GM21717 (cell line): ENCODE data around the gene PARD6G.
"Not testable (repeated sequence)": the region's sequence is repeated elsewhere in the genome, so short reads cannot be mapped to it uniquely, and the experiment has no call there.

Experiments used
- ATAC-seq: cut with Tn5 transposase; IDR thresholded peaks from one replicate; pipeline ENCODE4 v1.9.1; 2021; ENCODE audit warnings: mild to moderate bottlenecking, moderate library complexity; ENCODE audit not compliant: unreplicated experiment

The PARD6G gene

GRCh38 chr18:80241919-80242777 is 5.2 kb downstream of the PARD6G start:
- no peak for ATAC-seq

GRCh38 chr18:80239830-80240229 is 7.5 kb downstream of the PARD6G start:
- ATAC-seq, result no peak

- no peak for ATAC-seq
These were observed 8.6 kb downstream of the PARD6G start for GRCh38 chr18:80238651-80239260.

DNA sequence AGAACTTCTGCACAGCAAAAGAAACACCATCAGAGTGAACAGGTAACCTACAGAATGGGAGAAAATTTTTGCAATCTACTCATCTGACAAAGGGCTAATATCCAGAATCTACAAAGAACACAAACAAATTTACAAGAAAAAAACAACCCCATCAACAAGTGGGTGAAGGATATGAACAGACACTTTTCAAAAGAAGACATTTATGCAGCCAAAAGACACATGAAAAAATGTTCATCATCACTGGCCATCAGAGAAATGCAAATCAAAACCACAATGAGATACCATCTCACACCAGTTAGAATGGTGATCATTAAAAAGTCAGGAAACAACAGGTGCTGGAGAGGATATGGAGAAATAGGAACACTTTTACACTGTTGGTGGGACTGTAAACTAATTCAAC is 9.8 kb downstream of the PARD6G start:
- ATAC-seq, result not testable (repeated sequence)

DNA sequence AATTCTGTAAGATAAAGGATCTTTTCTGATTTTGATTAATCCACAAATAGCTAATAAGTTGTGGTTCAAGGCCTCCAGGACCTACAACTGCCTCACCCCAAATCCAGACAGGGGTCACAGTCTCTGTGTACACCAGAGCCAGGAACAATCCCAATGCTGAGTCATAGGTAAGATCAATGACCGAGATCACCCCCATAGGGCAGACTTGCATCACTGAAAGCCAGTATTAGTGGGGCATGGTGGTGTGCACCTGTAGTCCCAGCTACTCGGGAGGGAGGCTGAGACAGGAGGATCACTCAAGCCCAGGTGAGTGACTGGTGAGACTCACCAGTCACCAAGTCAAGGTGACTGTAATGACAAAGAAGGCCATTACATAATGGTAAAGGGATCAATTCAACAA is 12.9 kb downstream of the PARD6G start:
- no peak for ATAC-seq

- ATAC-seq, result no peak
These were observed 13.4 kb downstream of the PARD6G start for GRCh38 chr18:80233899-80234298.

DNA sequence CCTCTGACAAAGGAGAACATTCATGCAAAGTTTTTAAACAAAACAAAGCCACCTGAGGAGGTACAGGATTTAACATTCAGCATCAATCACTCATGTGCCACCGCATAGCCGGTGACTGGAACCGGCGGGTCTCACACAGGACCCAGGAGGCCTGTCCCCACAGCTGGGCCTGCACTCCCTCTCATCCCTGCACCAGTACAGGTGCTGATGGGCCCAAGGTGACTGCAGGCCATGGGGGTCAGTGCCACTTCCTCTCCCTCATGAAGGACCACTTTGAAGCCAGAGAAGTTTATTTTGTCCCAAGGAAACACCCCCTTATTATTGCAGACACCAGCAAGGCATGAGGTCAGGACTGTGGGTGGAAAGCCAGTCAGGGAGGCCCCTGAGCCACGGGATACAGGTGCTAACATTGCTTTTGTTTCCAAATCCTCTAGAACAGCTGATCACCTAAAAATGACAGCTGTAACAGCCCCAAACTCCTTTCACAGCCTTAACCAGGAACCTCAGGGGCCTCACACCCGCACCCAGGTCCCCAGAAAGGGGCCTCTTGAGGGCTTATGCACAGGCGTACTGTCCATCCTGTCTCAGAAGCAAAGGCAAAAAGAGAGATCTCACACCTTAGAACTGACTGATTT is 14.0 kb downstream of the PARD6G start:
- ATAC-seq, result no peak

GRCh38 chr18:80232710-80233109 is 14.6 kb downstream of the PARD6G start:
- ATAC-seq, result no peak

- ATAC-seq, result no peak
These were observed 15.3 kb downstream of the PARD6G start for GRCh38 chr18:80232030-80232429.

DNA sequence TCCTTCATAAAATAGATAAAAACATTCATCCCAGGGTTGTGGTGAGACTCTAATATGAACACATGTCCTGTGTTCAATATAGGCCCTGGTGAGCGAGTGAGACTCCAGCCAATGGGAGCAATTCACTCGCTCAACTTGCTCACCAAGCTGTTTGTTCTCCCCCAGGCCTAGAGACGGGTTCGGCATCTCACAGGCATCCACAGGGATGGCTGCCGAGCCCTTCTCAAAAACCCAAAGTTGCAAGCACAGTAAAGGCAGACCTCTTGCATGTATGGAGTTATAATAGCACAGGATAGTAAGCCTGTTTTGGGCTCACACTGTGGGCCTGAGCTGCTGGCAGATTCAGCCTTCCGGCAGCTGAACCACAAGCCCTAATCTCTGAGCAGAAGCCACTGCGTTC is 15.7 kb downstream of the PARD6G start:
- ATAC-seq, result no peak

- ATAC-seq, result no peak
These were observed 16.2 kb downstream of the PARD6G start for GRCh38 chr18:80231151-80231550.

DNA sequence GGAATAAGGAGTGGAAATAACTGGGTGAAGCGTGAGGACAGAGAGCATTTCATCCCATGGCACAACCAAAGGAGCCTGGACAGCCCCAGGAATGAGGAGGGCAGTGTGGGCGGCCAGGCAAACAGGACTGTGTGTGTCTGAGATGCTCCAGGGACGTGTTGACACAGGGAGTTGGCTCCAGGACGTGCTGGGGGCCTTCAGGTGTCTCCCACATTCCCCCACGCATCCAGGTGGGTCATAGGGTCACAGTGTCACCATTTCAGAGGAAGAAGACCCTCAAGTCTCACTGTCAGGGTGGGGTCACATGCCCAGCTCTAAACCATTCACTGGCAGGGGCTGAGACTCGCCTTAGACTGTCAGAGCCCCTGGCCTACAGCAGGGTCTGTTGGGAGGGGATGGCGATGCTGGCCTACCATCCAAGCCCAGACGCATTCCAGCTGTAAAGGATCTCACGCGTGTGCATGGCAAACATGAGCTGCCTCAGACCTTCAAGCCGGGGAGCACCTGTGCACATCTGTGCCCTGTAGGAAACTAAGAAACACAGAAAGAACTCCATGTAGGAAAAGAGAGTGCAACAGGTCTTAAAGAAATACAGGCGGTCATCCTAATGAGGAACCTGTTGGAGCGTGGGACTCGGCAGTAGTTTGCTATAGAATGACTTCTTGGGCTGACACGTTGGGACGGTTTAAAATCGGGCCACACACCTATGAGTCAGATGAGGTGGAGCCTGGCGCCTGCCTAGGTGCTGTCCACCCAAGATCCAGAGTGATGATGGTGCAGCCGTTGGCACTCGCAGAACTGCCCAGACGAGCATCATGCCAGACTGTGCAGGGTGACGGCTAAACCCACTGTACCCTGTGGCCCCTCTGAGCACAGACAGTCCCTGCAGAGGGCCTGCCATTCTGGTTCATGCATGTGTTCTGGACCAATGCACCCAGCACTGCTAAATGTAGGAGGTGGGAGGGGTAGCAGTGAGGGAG is 17.3 kb downstream of the PARD6G start:
- ATAC-seq, result no peak

GRCh38 chr18:80229363-80229762 is 18.0 kb downstream of the PARD6G start:
- ATAC-seq, result no peak

DNA sequence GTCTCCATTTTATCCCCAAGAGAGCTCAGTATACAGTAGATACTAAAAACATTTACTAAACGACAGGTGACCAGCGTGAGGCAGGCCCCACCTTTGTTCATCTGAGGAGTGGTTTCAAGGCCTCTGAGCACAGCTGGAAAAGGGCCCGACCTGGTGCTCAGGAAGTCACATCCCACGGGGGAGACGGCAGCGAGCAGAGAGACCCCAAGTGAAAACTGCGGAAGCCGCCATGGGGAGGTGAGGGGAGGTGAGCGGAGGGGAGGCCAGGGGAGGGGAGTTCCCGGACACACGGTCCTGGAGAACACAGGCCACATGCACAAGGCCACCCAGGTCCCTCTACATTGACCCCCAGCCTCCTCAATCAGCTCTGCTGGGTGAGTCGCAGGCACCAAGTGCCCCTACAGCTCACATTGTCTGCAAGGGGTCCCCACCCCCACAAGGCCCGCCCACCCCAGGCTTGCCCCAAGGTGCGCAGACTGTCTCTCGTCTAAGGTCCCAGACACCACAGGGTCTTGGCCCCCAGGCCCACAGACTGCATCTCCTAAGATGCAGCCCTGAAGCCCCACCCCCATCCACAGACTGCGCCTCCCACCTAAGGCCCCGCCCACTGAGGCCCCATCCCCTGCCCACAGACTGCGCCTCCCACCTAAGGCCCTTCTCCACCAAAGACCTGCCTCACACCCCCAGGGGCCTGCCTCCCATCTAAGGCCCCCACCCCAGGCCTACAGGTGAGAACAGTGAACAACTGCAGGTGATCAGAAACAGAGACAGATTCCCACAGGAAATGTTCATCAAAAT is 19.1 kb downstream of the PARD6G start:
- ATAC-seq, result no peak

DNA sequence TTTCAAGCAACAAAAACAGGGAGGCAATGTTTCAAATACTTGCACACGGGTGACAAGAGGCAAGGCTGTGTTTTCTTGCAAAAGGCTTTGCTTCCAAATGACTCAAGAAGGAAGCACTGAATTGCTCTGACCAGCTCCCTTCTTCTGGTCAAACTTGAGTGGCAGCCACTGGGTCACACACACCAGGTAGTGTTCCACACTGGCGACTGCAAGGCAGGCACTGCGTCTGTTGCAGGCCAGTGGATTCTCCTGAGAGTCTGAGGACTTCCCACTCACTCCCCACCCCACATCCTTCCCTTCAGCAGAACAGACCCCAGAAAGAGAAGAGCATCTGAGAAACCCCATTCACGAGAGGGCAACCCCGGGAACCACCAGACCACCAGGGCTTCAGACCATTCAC is 19.8 kb downstream of the PARD6G start:
- ATAC-seq, result no peak

GRCh38 chr18:80225685-80226084 is 21.6 kb downstream of the PARD6G start:
- ATAC-seq, result no peak

- ATAC-seq, result no peak
These were observed 23.6 kb downstream of the PARD6G start for GRCh38 chr18:80223581-80224148.

- not testable (repeated sequence) for ATAC-seq
These were observed 27.8 kb downstream of the PARD6G start for GRCh38 chr18:80219488-80219887.

GRCh38 chr18:80218341-80219227 is 28.7 kb downstream of the PARD6G start:
- ATAC-seq, result no peak
